Measurements from ENCODE around the gene DST.

The DST gene

DNA sequence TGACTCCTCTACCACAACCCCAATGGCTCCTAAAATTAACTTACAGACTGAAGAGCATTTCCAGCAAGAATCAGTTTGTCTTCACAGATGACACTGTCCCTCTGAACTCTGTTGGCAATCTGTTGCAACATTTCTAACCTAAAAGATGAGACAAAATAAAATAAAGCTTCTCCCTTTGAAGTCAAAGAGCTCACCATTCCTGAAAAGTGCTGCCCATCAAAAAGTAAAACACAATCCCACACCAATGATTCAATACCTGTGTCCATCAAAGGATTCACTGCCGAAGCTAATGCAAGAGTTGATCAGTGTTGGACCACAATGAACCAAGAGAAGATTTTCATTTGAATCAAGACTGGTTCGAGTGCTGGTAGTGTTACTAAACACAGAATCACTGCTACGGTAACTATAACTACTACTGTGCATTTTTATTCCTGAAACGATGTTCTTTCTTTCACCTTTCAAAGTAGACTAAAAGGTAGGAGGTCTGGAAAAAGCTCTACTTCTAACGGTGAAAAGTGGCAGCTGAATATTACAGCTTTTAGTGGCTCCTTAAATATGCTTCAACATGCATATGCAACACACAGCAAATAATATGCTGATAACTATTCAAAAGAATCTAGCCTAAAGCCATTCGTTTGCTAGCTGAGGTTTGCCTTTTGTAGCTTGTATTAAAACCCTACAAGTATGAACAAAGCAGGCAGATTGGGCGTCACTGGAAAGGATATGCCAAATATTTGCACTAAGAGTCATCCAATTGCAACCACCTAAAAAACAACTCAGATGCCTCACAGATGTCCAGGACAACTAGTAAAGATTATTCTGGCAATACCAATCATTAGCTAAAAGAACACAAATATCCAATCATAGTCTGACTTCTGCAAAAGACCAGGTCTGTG, at the start of gene DST:
Gene DST, minus strand, starts transcription at position 524 of the 896 bp plus-strand sequence.
- no peak for DNase-seq

DNA sequence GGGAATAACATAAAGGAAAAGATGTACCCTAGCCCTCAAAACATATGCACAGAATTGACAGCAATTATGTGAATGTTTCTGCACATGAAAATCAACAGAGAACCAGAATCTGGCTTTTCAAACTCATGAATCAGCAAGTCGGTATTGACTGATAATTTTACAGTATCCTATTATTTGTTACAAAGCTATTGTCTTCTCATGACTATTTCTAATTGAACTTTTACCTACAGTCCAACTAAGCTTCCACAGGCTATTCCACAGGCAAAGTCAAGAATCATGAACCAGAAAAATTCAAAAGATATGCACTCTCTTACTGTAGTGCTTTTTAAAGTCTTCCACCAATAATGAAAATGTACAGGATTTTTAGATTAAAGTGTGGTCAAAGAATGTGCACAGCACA, 49.1 kb upstream of the DST start:
- no peak for DNase-seq

DNA sequence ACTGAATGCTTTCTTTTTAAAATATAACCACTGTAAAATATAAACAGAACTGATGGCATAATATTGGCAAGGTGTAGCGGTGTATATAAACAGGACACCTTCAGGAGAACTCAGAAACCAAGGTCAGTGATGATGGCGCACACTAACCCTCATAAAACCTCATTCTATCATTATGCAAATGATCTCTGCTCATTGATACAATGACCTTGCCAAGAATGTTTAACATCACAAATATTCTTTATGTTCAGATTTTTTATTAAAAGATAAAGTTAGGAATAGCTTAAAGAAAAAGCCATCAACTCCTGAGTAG, 48.6 kb upstream of the DST start:
- DNase-seq: no peak

DNA sequence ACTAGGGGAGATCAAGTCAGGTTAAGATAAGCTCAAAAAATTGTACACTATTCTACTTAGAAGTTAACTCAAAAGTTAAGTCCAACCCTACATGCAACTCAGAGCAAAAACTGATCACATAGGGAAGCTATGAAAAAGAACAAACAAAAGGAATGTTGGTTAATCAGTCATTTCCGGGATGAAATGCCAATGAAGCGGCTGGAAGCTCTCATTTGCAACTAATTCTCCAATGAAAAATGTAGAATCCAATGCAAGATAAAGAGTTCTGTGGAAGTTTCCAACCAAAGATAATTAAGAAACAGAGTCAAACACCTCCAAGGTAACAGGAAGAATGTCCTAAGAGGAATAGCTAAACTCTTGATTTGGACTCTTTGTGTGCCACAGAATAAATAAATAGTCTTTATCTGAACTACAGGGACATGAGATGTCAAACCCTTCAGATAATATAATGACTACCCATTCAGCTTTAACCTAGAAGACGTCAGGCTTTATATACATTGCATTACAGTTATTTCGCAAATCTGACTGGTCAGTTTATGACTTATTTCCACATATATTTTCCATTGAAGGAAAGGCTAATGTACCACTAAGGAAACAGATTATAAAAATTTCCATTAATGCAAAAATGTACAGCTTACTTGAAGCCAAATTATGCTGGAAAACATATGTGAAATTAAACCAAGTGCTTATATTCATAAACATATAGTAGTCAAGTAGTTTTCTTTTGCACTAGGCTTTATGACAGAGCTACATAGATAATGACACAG, 48.0 kb upstream of the DST start:
- no peak for DNase-seq

DNA sequence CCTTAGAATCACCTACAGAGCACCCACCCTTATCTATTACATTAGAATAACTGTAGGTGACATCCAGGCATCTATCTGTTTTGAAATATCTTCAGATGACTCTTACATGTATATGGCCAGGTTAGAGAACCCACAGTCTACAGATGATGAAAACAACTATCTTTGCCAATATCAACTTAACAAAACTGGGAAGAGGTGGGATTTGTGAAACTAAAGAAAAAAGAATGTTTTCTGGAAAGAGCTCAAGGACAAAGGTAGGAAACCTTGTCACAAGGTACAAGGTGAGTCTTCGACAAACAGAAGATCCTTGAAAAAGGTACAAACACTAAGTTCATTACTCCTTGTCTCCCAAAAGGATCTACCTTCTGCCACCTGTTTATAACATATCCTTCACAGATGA, 47.0 kb upstream of the DST start:
- no peak for DNase-seq

DNA sequence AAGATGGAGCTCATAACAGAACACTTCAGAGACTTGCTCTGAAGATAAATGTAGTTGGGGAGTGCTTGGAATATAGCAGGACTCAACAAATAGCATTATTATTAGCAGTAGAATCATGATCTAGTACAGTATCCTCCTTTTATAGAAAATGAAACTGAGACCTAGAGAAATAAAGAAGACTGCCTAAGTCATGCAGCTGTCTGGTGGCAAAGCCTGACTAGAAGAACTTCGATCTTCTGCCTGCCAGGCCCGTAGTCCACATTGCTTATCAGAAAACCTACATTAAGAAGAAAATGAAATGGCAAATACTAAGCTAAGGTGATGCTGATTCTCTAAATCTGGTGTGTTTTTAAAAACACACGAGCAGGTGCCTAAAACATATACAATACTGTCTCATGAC, 46.4 kb upstream of the DST start:
- no peak for DNase-seq

DNA sequence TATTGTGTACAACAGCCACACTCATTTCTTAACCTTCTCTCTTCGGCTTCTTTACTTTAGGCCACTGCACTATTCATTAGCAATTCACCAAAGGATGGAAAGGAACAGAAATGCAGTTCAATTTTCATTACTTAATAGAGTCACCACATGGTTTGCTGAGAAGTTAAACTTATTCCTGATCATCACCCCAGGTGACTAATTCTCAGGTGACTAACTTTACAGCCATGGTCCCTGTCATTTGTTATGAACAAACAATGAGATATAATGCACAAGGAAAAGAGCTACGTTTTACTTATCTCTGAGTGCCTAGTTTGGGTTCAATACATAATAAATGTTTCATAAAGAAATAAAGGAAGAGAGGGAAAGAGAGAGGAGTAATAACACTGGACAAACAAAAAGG, 45.8 kb upstream of the DST start:
- no peak for DNase-seq

DNA sequence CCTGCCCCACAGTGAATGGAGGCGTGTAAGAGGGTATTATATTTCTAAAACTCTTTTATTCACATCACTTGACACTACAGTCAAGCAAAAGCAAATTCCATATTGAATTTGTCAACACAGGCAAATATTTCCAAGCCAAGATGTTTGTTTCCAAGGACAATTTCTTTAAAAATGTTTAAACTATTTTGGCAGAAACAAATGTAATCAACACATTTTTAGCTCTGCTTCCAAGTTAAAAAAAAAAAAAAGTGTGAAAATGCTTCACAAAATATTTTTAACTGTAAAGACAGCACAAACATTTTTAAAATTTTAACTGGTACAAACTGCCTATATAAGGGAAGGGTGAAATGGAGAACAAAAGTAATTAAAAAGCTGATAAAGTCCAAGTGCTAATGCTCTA, 44.9 kb upstream of the DST start:
- no peak for DNase-seq

DNA sequence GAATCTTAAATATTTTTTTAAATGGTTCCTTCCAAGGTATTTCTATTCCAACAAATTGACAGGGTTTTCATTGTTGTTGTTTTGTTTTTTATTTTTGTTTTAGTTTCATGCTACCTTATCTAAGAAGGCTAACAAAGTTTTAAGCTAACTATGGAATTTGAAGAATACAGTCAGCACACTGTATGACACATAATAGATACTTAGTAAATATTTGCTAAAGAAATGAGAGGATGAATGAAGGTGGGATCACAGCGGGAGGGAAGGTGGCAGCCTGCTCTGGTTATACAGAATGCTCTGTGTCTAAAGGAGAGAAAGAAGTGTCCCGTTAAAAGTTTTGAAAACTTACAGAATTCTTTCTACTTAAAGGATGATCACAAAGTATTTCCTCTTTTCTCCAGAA, 43.7 kb upstream of the DST start:
- no peak for DNase-seq

DNA sequence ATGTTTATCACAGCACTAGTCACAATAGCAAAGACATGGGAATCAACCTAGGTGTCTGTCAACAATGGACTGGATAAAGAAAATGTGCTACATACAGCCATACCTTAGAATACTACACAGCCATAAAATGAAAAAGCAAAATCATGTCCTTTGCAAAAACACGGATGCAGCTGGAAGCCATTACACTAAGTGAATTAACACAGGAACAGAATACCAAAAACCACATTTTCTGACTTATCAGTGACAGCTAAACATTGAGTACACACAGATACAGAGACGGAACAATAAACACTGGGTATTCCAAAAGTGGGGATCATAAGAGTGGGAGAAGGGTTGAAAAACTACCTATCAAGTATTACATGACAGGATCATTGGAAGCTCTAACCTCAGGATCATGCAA, 43.3 kb upstream of the DST start:
- DNase-seq: no peak

DNA sequence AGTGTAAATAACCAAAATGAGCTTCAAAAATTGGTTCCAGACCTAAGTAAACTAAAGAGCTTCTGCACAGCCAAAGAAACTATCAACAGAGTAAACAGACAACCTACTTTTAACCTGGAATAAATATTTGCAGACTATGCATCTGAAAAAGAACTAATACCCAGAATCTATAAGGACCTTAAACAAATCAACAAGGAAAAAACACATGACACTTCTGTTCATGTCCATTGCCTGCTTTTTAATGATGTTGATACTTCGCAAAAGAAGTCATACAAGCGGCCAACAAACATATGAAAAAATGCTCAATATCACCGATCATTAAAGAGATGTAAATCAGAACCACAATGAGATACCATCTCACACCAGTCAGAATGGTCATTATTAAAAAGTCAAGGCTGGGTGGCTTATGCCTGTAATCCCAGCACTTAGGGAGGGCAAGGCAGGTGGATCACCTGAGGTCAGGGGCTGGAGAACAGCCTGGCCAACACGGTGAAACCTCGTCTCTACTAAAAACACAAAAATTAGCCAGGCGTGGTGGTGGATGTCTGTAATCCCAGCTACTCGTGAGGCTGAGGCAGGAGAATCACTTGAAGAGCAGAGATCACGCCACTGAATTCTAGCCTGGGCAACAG, 42.5 kb upstream of the DST start:
- no peak for DNase-seq

DNA sequence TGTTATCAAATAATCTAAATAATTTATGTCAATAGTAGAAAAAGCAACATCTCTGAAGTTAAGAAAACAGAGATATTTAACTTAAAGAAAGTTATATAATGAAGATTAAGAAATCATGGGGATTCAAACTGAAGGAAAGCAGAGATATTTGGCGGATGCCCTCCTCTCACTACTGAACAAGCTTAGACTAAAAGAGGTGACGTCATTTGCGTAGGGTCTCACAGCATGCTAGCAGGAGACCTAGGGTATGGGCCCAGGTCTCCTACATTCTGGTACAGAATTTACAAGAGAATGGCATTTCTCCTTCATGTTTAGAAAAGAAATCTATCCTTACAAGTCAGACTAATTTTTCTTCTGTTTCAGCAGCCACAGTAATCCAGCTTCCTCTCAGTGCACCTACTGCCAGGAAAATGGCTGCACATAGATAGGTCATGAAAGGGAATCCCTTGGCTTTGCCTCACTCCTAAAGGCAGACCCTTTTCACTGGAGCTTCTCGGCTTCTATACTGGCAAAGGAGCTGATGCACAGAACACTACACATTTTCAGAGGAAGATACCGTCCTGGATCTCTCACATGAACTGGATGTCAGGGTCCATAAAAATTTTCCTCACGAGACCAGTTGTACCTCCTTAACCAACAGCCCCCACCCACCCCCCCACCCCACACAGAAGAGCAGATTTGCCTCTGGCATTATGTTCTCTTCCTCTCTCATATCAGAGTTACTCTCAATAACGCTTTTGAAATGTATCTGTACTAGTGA, 41.8 kb upstream of the DST start:
- DNase-seq: no peak

DNA sequence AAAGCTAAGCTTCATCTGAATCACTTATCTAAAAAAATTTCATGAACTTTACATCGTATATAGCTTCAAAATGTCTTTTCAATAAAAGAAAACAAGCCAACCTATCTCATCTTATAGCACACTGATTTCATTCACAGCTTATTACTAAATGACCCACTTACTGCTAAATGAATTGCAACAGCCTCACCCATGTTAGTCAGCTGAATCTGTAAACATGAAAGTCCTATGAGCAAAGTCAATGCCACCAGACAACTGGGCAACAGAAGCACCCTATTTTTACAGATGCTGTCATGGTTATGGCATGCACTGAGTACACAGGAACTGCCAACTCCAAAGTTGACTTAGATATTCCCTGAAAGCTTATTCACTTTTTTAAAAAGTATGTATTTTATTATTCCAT, 41.2 kb upstream of the DST start:
- DNase-seq: no peak

DNA sequence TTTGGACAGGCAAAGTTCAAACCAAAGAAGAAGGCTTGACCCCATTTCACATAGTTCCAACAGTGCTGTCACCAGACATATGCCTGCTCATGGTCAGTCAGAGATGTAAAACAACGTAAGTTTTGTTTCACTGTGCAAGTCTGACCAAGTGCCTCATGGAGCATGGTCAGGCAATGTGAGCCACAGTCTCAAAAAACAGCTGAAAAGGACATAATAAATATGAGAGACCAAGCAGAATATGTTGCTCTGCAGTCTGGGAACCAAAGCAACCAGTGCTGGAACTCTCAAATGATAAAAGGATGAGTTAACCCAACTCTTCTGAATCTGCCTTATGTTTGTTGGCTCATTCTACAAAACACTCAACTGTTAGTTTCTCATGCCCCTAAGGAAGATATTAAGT, 39.9 kb upstream of the DST start:
- no peak for DNase-seq

DNA sequence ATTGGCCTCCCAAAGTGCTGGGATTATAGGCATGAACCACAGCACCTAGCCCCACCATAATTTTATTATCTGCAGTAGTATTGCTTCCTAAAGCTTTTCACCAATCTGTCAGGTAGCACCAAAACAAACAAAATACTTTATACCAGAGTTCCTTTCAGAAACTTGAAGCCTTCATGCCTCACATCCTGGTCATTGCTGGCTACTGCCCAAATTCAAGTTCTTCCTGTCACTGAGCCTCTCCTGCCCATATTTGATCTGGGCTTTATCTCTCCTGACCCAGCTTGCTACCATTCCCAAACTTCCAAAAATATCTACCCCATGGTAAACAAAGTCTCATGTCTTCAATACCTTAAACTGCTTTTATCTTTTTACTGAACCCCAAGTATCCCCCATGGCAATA, 34.9 kb upstream of the DST start:
- no peak for DNase-seq

DNA sequence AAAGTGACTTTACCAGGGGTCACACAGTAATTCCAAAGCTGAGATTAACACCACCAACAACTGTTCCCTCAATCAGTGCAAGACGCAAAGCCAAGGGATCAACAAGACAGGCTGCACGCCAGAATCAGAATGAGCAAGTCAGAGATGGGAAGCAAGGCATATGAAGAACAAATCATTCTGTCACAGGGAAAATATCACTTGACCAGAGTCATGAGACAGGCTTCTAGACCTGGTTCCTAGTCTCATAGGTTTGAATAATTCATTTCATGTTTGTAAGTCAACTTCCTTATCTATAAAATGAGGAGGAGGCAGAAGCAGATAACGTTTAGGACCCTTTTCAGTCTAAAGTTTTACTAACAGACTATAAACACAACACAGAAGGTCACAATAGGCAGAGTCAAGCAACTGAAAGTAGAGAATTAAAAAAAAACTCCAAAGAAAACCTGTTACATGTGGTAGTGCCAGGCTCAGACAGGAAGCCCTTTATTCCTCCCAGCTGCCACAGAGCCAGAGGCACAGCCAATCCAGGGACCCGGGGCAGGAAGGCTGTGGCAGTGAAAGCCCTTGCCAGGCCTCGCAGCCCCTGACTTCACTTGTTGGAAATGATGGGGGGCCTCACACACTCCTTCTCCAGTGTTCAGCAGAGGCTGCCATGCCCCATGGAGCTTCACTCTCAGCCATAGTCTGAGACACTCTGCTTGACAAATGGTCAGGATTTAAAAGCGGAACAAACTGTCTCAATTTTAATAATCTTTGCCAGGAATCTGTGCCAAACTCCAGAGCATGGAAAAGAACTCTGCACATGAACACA, 29.2 kb upstream of the DST start:
- no peak for DNase-seq

DNA sequence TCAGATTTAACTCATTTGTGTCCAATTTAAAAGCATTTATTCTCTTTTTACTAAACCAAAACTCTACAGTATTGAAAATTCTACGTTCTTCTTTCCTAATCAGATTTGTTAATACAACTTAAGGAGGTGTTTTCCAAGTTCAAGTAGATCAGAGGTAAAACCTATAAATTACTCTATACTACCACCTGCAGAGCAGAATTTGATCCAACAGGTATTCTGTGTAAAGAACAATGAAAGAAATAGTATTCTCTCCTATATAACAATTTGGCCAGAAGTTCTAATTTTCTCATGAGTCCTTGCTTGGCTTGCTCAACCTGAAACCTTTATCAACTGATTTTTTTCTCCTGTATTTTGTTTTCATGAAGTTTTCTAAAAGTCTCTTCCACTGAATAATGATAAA, 28.5 kb upstream of the DST start:
- DNase-seq: no peak

DNA sequence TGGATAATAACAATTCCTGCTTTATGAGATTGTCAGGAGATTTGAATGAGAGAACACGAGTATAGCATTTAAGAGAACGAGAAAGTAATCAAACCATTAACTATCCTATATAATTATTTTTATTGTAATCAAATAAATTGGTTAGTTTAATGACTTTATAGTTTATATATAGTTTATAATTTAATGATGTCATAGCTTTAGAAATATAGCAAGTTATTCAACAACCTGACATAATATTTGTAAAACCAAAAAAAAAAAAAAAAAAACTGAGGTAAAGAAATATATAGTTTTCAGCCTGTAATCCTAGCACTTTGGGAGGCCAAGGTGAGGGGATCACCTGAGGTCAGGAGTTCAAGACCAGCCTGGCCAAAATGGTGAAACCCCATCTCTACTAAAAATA, 26.4 kb upstream of the DST start:
- DNase-seq: no peak

DNA sequence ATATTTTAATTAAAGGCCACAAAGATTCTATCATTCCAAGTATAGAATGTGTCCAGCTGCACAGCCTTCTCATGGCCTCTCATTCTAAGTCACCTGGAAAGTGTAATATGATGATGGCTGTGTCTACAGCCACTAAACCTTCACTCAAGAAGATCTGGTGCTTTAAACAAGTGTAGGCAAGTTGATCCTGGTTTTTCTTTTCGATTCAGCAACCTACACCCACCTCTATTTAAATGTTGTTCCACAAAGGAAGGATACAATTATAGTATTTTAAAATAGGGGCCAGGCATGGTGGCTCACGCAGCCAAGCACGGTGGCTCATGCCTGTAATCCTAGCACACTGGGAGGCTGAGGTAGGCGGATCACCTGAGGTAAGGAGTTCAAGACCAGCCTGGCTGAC, 25.5 kb upstream of the DST start:
- no peak for DNase-seq

DNA sequence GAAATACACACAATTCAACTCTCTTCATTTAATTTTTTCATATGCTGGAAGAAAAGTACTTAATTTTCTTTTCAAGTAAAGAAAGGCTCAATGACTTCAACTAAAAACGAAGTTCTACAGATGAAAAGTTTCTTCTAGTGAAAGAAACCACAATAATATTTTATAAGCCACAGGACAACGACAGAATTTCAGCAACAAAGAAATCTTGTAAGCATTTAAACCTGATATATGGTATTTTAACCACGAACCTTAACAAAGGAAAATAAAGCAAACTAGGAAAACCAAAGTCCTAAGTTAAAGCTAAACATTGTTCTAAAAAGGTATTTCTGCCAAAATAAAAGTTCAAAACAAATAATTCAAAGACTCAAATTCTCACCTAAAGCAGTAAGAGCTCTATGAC, 24.6 kb upstream of the DST start:
- DNase-seq: no peak

DNA sequence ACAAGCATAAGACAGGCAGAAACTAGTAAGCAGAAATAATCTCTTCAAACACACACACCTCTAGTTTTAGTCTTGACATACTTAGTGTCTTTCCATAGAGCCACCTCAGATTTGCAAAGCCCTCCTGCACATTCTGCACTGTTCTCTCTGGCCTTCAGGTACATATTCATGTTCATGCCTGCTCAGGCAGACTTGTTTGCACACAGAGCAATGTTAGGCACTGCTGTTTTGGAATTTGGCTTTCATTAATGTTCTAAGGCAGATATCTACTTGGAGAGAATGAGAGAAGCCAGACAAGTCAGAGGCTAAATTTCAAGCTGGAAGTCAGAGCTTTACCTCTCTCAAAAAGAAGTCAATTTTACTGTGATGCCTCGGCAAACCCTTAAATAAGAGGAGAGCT, 21.3 kb upstream of the DST start:
- DNase-seq: no peak

DNA sequence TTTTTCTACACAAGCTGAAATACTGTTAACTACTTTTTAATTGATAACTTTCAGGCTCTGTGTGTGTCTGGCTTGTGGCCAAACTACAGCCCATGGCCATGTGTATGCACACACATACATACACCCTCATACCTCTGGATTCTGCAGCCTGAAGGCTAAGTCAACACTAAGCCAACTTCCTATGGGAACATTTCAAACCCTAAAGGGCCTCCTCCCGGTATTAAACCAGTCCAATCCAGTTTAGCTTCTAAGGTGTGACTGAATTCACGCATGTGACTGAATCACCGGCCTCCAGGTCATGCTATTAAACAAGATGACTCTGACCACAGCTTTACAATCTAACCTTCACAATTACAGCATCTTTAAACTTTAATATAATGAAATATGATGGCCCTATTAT, 20.7 kb upstream of the DST start:
- no peak for DNase-seq

DNA sequence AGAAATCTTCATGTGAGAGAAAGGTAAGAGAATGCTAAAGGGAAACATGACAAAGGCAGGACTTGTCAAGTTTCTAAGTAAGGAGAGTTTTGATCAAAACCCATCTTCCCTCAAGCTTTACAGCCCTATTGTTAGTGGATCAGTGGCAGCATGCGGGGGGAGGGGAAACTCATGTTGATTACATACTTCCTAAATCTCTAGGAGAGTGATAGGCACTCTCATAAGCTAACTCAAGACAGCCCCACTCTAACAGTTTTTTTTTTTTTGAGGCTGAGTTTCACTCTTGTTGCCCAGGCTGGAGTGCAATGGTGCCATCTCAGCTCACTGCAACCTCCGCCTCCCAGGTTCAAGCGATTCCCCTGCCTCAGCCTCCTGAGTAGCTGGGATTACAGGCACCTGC, 18.6 kb upstream of the DST start:
- peak; percentile 77 for DNase-seq
